ENCODE results near the gene MICAL2. TPM values are rescaled to one million over a fixed set of nuclear protein-coding genes. Genes with fewer than 3 reads are reported as not detected.
A peak's percentile ranks its signal among the peaks of the same experiment; 100 is the strongest.

MICAL2 gene
- polyA plus RNA-seq, 2 of the 4 experiments (the other 2 are of a cell fraction): 39.8 to 42.1 TPM

DNA sequence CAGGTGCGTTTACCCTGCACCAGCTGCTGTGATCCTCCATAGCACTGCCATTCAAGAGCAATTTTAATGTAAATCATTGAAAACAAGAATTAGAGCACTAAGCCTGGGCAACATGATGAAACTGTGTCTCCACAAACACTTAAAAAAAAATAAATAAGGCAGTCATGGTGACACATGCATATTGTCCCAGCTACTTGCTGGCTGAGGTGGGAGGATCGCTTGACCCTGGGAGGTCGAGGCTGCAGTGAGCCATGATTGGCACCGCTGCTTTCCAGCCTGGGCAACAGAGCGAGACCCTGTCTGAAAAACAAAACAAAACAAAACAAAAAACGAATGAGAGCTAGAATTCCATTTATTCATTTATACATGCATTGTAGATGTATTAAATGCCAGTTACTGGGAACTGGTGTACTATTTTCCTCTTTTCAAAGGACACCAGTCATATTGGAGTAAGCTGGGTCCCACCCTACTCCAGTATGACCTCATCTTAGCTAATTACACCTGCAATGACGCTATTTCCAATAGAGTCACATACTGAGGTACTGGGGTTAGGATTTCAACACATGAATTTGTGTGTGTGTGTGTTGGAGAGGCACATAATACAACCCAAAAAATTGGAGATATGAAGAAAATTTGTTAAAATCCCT lies 101.9 kb downstream of the MICAL2 start (continued):
- TF ChIP-seq, protein P1, sequence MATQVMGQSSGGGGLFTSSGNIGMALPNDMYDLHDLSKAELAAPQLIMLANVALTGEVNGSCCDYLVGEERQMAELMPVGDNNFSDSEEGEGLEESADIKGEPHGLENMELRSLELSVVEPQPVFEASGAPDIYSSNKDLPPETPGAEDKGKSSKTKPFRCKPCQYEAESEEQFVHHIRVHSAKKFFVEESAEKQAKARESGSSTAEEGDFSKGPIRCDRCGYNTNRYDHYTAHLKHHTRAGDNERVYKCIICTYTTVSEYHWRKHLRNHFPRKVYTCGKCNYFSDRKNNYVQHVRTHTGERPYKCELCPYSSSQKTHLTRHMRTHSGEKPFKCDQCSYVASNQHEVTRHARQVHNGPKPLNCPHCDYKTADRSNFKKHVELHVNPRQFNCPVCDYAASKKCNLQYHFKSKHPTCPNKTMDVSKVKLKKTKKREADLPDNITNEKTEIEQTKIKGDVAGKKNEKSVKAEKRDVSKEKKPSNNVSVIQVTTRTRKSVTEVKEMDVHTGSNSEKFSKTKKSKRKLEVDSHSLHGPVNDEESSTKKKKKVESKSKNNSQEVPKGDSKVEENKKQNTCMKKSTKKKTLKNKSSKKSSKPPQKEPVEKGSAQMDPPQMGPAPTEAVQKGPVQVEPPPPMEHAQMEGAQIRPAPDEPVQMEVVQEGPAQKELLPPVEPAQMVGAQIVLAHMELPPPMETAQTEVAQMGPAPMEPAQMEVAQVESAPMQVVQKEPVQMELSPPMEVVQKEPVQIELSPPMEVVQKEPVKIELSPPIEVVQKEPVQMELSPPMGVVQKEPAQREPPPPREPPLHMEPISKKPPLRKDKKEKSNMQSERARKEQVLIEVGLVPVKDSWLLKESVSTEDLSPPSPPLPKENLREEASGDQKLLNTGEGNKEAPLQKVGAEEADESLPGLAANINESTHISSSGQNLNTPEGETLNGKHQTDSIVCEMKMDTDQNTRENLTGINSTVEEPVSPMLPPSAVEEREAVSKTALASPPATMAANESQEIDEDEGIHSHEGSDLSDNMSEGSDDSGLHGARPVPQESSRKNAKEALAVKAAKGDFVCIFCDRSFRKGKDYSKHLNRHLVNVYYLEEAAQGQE (IDR thresholded peaks at IDR 0.05): no peak
- no peak for TF ChIP-seq HEYL (CRISPR knock-in tag; IDR thresholded peaks at IDR 0.05)

DNA sequence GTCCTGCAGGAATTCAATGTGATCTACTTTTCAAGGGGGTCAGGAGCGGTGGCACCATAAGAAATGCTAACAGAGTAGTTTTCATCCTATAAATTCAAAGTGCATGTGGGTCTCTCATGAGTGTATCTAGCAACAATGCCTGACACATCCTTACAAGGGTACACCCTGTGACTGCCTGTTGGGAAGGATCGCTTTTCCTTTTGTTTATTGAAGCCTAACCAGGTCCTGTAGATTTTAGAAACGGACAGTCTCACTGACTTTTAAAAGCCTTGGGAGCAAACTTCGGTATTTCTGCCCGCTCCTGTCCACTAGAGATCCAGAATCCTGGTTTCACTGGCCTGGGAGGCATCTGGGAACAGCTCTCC lies 102.4 kb downstream of the MICAL2 start:
- CTCF ChIA-PET: interaction anchor here (1.3 to 1.5 kb wide), 2 partner anchors 12 to 19 kb away, joined by 3 to 5 read pairs; no protein-coding TSS in a partner anchor
- DNase-seq (ENCODE audit: low read depth in 1 of 2, low spot score in 1 of 2) (no peak), ATAC-seq (no peak), FAIRE-seq (no peak)
- Histone ChIP-seq H3K9me3 (no peaks in the 10 kb centered on the region), H3K4me3 (no peak overlapping the region), H3K4me2 (no peak overlapping the region), H3K4me1 (peaks cover 19% of the 10 kb centered on the region), H3K27ac (no peak overlapping the region)
- POLR2A ChIA-PET: no interaction called here
- WGBS (ENCODE audit: missing lambda C conversion rate): 97% methylated on average over 5 of the region's 5 CpGs
- TF ChIP-seq ZFP36 (IDR thresholded peaks at IDR 0.05; ENCODE audit: borderline replicate concordance, partially characterized antibody) (no peak), HOXB13 (CRISPR knock-in tag; IDR thresholded peaks at IDR 0.05; ENCODE audit: low read depth) (no peak), ZC3H11A (IDR thresholded peaks at IDR 0.05) (no peak), HEYL (CRISPR knock-in tag; IDR thresholded peaks at IDR 0.05) (no peak), TP53 (CRISPR knock-in tag; IDR thresholded peaks at IDR 0.05) (no peak), CBX8 (IDR thresholded peaks at IDR 0.05) (no peak), ZSCAN20 (CRISPR knock-in tag; IDR thresholded peaks at IDR 0.05) (no peak)
- TF ChIP-seq, protein P2, sequence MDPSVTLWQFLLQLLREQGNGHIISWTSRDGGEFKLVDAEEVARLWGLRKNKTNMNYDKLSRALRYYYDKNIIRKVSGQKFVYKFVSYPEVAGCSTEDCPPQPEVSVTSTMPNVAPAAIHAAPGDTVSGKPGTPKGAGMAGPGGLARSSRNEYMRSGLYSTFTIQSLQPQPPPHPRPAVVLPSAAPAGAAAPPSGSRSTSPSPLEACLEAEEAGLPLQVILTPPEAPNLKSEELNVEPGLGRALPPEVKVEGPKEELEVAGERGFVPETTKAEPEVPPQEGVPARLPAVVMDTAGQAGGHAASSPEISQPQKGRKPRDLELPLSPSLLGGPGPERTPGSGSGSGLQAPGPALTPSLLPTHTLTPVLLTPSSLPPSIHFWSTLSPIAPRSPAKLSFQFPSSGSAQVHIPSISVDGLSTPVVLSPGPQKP (IDR thresholded peaks at IDR 0.05; ENCODE audit: low read depth, low read length): no peak
- TF ChIP-seq, protein P3, sequence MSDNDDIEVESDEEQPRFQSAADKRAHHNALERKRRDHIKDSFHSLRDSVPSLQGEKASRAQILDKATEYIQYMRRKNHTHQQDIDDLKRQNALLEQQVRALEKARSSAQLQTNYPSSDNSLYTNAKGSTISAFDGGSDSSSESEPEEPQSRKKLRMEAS (IDR thresholded peaks at IDR 0.05): no peak

DNA sequence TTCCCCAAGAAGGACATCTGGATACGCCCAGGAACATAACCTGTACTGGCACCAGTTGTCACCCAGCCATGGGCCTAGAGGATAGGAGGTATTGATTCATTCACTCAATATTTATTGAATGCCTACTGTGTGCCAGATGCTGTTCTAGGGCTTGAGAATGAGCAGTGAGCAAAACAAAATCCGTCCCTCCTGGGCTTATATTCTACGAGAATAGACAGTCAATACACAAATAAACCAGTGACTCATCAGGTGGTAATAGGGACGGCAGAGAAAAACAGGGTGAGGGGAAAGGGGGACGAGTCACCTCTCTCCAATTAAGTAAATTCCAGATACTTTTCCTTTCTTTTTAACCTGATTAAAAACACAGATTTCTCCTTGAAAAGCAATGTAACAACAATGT lies 103.5 kb downstream of the MICAL2 start:
- no peak for ATAC-seq

DNA sequence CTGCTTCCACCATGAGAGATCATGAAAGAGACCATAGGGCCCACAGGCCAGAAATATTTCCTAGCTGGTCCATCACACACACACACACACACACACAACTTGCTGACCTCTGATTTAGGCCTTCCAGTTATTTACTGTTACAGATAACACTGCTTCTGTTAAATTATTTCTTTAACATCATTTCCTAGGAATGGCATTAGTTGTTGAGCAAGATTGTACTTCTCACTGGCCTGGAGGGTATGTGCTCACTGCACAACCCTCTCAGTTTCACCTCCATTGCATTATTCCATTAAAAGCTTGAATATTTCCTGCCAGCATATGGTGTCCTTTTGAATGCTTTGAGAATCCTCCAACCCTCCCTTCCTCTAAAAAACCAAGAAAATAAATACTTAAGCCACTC lies 104.4 kb downstream of the MICAL2 start:
- H3K4me3 ChIP-seq: no peak overlapping the region
- TF ChIP-seq ZC3H11A (IDR thresholded peaks at IDR 0.05) (no peak), HOXB5 (CRISPR knock-in tag; IDR thresholded peaks at IDR 0.05) (no peak), JUN (IDR thresholded peaks at IDR 0.05) (no peak), HEYL (CRISPR knock-in tag; IDR thresholded peaks at IDR 0.05) (no peak), NR3C1 (IDR thresholded peaks at IDR 0.05) (no peak), PHF8 (IDR thresholded peaks at IDR 0.05; ENCODE audit: borderline replicate concordance, low read depth) (no peak)
- TF ChIP-seq, protein P2 (IDR thresholded peaks at IDR 0.05; ENCODE audit: low read depth, low read length): no peak
- H3K4me2 ChIP-seq: no peak overlapping the region
- DNase-seq (ENCODE audit: low read depth in 1 of 2, low spot score in 1 of 2): no peak
- H3K27ac ChIP-seq: no peak overlapping the region
- POLR2A ChIA-PET: no interaction called here
- CTCF ChIA-PET: interaction anchor here (0.6 to 2.0 kb wide), 9 partner anchors 10 to 170 kb away, joined by 3 to 5 read pairs (median 3); no protein-coding TSS in a partner anchor
- no peak for FAIRE-seq
- H3K4me1 ChIP-seq: peaks cover 35% of the 10 kb centered on the region
- H3K9me3 ChIP-seq: no peaks in the 10 kb centered on the region
- no peak for ATAC-seq

More for the DNA sequence above, 103.5 kb downstream of the MICAL2 start:
- TF ChIP-seq FOSL2 (IDR thresholded peaks at IDR 0.05) (no peak), FOSL2 (CRISPR knock-in tag; IDR thresholded peaks at IDR 0.05) (peak; percentile 31), ESRRA (IDR thresholded peaks at IDR 0.05; ENCODE audit: borderline replicate concordance, low read length) (no peak)
- no peak overlapping the region for H3K4me3 ChIP-seq
- 29% methylated on average over 5 of the region's 5 CpGs for WGBS (ENCODE audit: missing lambda C conversion rate)
- 0 out of 6 replicates have a peak overlapping the region, but pooled peaks of 1 of the 2 experiments have one; percentile 9 for H3K27ac ChIP-seq
- FAIRE-seq (no peak), DNase-seq (ENCODE audit: low read depth in 1 of 2, low spot score in 1 of 2) (no peak)
- peak overlapping the region; percentile 4; the same call in 2 of the 3 replicates for H3K4me2 ChIP-seq
- H3K4me1 ChIP-seq: peaks cover 29% of the 10 kb centered on the region
- POLR2A ChIA-PET: no interaction called here
- H3K9me3 ChIP-seq: no peaks in the 10 kb centered on the region
- CTCF ChIA-PET: interaction anchor here (0.7 to 1.7 kb wide), 7 partner anchors 10 to 170 kb away, joined by 3 to 4 read pairs (median 3); no protein-coding TSS in a partner anchor

All from A549 (cell line).